ENCODE results near the gene PRPF40A.
A peak's percentile ranks its signal among the peaks of the same experiment; 100 is the strongest.
"Not testable (repeated sequence)": the region's sequence is repeated elsewhere in the genome, so short reads cannot be mapped to it uniquely, and the experiment has no call there.

PRPF40A gene

DNA sequence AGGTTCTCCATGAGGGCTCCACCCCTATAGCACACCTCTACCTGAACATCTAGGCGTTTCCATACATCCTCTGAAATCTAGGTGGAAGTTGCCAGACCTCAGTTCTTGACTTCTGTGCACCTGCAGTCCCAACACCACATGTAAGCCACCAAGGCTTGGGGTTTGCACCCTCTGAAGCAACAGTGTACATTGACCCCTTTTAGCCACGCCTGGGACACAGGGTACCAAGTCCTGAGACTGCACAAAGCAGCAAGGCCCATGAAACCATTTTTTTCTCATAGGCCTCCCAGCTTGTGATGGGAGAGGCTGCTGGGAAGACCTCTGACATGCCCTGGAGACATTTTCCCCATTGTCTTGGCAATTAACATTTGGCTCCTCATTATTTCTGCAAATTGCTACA lies 21.2 kb upstream of the PRPF40A start:
- DNase-seq (ENCODE audit: insufficient read length), result no peak
- TF ChIP-seq TAF1 (IDR thresholded peaks at IDR 0.05; ENCODE audit: borderline replicate concordance, low read depth, low read length) (no peak), POLR2AphosphoS5 (IDR thresholded peaks at IDR 0.05; ENCODE audit: low read depth, low read length) (no peak), POLR2A (IDR thresholded peaks at IDR 0.05; ENCODE audit: low read depth, low read length) (no peak)
- FAIRE-seq, result no peak

DNA sequence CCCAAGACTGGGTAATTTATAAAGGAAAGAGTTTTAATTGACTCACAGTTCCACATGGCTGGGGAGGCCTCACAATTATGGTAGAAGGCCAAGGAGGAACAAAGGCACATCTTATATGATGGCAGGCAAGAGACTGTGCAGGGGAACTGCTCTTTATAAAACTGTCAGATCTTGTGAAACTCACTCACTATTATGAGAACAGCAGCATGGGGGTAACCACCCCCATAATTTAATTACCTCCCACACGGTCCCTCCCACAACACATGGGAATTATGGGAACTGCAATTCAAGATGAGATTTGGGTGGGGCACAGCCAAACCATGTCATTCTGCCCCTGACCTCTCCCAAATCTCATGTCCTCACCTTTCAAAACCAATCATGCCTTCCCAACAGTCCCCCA lies 20.2 kb upstream of the PRPF40A start:
- not testable (repeated sequence) for DNase-seq (ENCODE audit: insufficient read length); FAIRE-seq

DNA sequence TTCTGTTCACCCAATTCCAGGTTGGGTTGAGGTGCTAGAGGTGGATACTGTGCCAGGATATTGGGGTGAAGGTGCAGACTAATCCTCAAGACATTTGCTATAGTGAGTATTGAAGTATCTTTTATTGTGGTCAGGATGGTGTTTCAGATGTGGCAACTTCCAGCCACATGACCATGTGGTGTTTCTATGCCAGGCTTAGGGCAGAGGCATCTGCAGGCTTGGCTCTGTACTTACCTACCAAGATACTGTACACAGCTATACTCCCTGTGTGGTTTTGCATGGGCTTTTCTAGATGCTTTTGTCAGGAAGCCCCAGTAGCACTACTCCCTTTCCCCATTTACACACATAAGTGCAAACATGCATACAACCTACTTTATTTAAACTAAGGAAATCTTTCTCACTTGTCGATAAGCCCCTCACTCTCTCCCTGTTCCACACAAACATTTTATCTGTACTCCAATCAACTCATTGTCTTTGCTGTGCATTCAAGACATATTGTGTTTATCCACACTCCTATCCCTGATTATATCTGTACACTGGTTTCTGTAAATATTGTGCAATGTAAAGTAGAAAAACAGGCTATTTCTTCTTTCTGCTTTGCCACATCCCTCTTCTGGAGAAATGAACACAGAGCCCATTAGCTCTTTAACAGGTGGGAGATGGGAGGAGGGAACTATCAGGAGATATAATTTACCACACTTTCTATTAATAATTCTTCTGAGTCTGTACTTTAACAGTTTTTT lies 13.5 kb upstream of the PRPF40A start:
- no peak for DNase-seq (ENCODE audit: insufficient read length)
- TF ChIP-seq TAF1 (IDR thresholded peaks at IDR 0.05; ENCODE audit: borderline replicate concordance, low read depth, low read length), result no peak
- TF ChIP-seq POLR2A (IDR thresholded peaks at IDR 0.05; ENCODE audit: low read depth, low read length), result no peak
- TF ChIP-seq POLR2AphosphoS5 (IDR thresholded peaks at IDR 0.05; ENCODE audit: low read depth, low read length), result no peak
- FAIRE-seq, result peak; percentile 81

DNA sequence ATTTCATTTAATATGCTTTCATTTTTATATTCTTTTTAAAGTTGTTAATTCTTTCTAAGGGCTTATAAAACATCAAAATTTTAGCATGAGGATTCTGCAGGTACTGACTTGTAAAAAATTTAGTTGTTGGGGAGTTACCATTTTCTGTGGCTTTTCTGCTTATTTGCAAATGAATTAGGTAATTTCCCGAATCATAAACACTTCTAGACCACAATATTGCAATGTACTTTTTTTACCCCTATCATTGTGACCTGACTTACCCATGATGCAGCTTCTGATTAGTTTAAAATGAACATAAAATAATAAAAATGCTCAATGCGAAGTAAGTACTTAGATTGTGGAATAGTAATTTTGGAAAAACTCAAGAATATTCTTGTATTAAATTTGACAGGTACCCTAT lies 12.6 kb upstream of the PRPF40A start:
- FAIRE-seq (no peak), DNase-seq (ENCODE audit: insufficient read length) (no peak)
- no peak for TF ChIP-seq POLR2A (IDR thresholded peaks at IDR 0.05; ENCODE audit: low read depth, low read length)
- TF ChIP-seq TAF1 (IDR thresholded peaks at IDR 0.05; ENCODE audit: borderline replicate concordance, low read depth, low read length), result no peak
- no peak for TF ChIP-seq POLR2AphosphoS5 (IDR thresholded peaks at IDR 0.05; ENCODE audit: low read depth, low read length)

DNA sequence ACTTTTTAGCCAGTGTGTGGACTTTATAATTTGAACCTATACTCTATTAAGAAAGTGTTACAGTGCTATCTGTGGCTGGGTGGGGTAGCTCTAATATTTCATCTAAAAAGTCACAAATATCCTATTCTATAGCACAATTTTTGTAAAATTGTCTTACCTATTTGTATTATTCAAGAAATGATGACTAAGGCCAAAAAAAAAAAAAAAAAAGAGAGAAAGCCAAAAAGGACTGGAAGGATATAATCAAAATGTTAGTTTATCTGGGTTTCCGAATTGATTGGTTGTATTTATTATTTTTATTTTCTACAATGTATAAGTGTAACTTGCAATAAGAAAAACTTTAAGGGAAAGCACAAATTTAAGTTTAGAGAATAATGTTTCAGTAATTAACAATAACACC lies 6.7 kb upstream of the PRPF40A start:
- no peak for TF ChIP-seq TAF1 (IDR thresholded peaks at IDR 0.05; ENCODE audit: borderline replicate concordance, low read depth, low read length)
- no peak for TF ChIP-seq POLR2A (IDR thresholded peaks at IDR 0.05; ENCODE audit: low read depth, low read length)
- TF ChIP-seq POLR2AphosphoS5 (IDR thresholded peaks at IDR 0.05; ENCODE audit: low read depth, low read length), result no peak
- DNase-seq (ENCODE audit: insufficient read length) (no peak), FAIRE-seq (no peak)

DNA sequence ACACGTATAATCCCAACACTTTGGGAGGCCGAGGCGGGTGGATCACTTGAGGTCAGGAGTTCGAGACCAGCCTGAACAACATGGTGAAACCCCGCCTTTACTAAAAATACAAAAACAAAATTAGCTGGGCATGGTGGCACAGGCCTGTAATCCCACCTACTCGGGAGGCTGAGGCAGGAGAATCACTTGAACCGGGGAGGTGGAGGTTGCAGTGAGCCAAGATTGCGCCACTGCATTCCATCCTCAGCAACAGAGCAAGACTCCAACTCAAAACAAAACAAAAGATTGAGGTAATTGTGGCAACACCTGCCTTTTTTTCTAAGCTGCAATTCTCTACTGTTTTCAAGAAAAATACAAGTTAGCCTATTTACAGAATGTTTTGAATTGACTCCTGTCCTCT lies 5.4 kb upstream of the PRPF40A start:
- DNase-seq (ENCODE audit: insufficient read length); FAIRE-seq: not testable (repeated sequence)

DNA sequence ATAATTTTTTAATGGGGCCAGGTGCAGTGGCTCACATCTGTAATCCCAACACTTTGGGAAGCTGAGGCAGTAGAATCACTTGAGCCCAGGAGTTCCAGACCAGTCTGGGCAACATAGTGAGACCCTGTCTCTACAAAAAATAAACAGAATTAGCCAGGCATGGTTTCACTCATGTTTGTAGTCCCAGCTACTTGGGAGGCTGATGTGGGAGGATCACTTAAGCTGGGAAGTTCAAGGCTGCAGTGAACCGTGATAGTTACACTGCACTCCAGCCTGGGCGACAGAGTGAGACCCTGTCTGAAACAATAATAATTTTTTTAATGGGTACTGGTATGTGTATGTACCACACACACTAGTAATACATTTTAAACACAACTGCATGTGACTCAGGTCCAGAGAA lies 3.5 kb upstream of the PRPF40A start:
- no peak for DNase-seq (ENCODE audit: insufficient read length)
- no peak for TF ChIP-seq TAF1 (IDR thresholded peaks at IDR 0.05; ENCODE audit: borderline replicate concordance, low read depth, low read length)
- no peak for TF ChIP-seq POLR2AphosphoS5 (IDR thresholded peaks at IDR 0.05; ENCODE audit: low read depth, low read length)
- TF ChIP-seq POLR2A (IDR thresholded peaks at IDR 0.05; ENCODE audit: low read depth, low read length), result no peak
- no peak for FAIRE-seq

DNA sequence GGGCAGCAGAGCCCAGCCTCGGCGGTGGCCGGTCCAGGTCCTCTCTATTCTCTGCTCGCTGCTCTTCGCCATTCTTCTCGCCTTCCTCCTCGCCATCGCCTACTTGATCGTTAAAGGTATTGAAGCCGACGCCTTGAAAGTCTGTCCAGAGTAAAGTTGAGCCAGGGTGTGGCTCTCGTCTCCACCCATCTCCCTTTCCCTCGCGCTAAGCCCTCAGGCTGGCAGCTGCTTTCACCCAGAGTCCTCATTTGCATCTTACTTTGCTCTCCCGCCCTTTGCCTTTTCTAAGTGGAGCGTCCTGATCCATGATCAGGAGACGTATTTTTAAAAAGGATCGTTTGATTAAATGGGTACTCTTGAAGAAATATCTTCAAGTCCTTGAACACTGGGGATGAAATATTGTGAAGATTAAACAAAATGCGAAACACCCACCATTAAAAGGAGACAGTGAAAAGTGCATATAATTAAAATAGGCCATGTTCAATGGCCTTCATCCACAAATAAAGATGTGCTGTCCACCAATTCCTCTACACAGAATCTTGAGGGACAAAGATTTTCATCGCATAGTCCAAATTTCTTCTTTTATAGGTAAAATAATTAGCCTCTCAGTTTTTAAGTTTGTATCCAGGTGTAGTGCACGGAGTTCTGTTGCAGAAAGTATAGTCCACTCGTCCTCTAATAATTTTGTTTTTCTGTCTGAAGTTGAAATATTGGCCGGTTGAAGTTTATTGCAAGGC lies 1.8 kb upstream of the PRPF40A start:
- TF ChIP-seq POLR2AphosphoS5 (IDR thresholded peaks at IDR 0.05; ENCODE audit: low read depth, low read length) (no peak), TAF1 (IDR thresholded peaks at IDR 0.05; ENCODE audit: borderline replicate concordance, low read depth, low read length) (no peak), POLR2A (IDR thresholded peaks at IDR 0.05; ENCODE audit: low read depth, low read length) (no peak)
- DNase-seq (ENCODE audit: insufficient read length), result no peak
- peak; percentile 38 for FAIRE-seq

DNA sequence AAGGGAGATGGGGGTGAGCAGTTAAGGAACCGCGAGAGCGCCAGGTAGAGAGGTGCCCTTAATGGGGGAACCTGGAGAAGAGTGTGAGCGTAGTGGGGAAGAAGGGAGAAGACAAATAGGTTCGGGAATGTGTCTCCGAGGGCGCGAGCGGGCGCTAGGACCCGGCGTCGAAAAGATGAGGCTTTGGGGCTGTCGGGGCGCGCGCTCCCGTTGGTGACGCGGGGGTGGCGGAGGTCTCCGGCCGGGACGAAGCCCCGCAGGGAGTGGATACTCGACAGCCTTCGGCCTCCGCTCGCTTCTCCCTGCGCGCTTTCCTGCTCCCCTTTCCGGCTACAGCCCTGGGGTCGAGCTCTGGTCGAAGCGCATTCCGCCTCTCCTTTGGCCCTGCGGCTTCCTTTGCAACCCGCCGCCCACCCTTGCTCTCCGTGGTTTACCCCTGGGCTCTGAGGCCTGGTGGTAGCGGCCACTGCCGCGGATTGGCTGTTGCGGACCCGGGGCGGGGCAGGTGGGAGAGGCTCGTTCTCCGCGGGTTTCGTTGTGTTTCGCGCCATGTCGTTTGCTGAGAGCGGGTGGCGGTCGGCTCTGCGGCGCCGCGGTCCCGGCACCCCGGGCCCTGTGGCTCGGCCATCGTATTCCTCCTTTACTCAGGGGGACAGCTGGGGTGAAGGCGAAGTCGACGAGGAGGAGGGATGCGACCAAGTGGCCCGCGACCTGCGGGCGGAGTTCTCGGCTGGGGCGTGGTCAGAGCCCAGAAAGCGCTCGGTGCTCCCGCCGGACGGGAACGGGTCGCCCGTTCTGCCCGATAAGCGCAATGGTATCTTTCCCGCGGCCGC lies 1.0 kb upstream of the PRPF40A start, which contains the start of gene ARL6IP6:
Gene ARL6IP6, plus strand, starts transcription at position 545 of the 833 bp plus-strand sequence. Its CDS starts 5 bp downstream, at position 550.
- TF ChIP-seq TAF1 (IDR thresholded peaks at IDR 0.05; ENCODE audit: borderline replicate concordance, low read depth, low read length) (peak; percentile 70), POLR2A (IDR thresholded peaks at IDR 0.05; ENCODE audit: low read depth, low read length) (peak; percentile 86; the same call in 1 of the 2 replicates), POLR2AphosphoS5 (IDR thresholded peaks at IDR 0.05; ENCODE audit: low read depth, low read length) (peak; percentile 83)
- peak; percentile 66 for DNase-seq (ENCODE audit: insufficient read length)
- no peak for FAIRE-seq

DNA sequence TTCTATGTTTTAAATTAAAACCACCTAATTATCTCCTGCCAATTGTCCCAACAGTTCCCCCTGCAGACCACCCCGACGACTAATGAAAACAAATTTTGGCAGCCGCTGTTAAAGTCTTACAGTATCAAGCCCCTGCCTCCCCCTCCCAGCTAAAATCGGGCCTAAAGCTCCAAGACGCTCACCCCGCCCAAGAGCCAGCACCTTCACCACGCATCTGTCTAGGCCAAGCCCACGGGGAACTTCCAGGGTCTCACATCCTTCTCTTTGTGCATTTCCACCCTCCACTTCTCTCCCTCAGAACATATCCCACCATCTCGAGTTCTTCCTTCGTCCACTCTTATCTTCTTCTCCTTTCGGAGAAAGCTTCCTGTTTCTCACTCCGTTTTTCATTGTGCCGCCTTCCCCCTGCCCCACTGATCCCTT lies 445 bp downstream of the PRPF40A start:
- DNase-seq (ENCODE audit: insufficient read length) (no peak), FAIRE-seq (peak; percentile 40)
- TF ChIP-seq TAF1 (IDR thresholded peaks at IDR 0.05; ENCODE audit: borderline replicate concordance, low read depth, low read length) (no peak), POLR2AphosphoS5 (IDR thresholded peaks at IDR 0.05; ENCODE audit: low read depth, low read length) (no peak), POLR2A (IDR thresholded peaks at IDR 0.05; ENCODE audit: low read depth, low read length) (no peak)

DNA sequence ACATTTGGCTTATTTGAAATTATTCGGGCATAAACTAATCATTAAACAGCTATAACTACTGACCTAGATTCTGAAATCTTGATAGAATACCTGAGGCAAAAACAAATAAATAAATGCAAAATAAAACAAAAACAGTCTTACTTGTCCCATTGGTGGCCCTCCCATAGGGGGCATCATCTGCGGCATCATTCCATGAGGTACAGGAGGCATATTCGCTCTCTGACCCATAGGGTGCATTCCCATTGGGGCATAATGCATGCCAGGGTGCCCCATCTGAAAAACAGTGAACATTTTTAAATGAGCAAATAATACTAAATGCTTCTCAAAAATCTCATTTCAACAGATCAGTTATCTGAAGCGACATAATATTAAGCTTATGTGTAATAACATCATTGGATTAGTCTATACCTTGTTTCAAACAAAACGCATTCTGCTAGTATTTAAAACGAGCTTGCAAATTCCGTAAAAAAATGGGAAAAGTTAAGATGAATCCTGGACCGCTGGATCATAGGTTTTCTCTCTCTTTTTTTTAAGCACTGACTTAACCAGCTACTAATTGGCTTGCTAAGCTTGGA lies 1.3 kb downstream of the PRPF40A start:
- DNase-seq (ENCODE audit: insufficient read length) (no peak), FAIRE-seq (peak; percentile 56)
- TF ChIP-seq POLR2AphosphoS5 (IDR thresholded peaks at IDR 0.05; ENCODE audit: low read depth, low read length) (no peak), POLR2A (IDR thresholded peaks at IDR 0.05; ENCODE audit: low read depth, low read length) (no peak), TAF1 (IDR thresholded peaks at IDR 0.05; ENCODE audit: borderline replicate concordance, low read depth, low read length) (no peak)

All from GM12892 (cell line).